Measurements from ENCODE around the gene SLCO2A1.

The SLCO2A1 gene

GRCh38 chr3:134009345-134010000, 20.3 kb downstream of the SLCO2A1 start:
- no peaks in the 10 kb centered on the region for H3K36me3 ChIP-seq (ENCODE audit: control insufficient read depth in 2 of 2, insufficient read depth in 1 of 2, low read length in 2 of 2)
- no peaks in the 10 kb centered on the region for H3K9me3 ChIP-seq (ENCODE audit: control insufficient read depth, insufficient read depth, low read depth, low read length)
- H3K4me3 ChIP-seq (ENCODE audit: low read depth, low read length): no peak overlapping the region
- H3K4me1 ChIP-seq (ENCODE audit: control insufficient read depth, insufficient read depth, low read length): peaks cover 2% of the 10 kb centered on the region; the same call in 1 of the 2 replicates
- CTCF ChIA-PET: no interaction called here
- no peak overlapping the region for H3K27ac ChIP-seq (ENCODE audit: extremely low read depth, low read depth, low read length)
- no peak for TF ChIP-seq ZNF354C (tag by site-specific recombination; IDR thresholded peaks at IDR 0.05; ENCODE audit: borderline replicate concordance, low read depth)
- TF ChIP-seq ZNF23 (tag by site-specific recombination; IDR thresholded peaks at IDR 0.05; ENCODE audit: borderline replicate concordance): no peak
- no peak for TF ChIP-seq KLF17 (tag by site-specific recombination; IDR thresholded peaks at IDR 0.05)
- no peak for TF ChIP-seq ZBTB20 (tag by site-specific recombination; IDR thresholded peaks at IDR 0.05)
- no peak for TF ChIP-seq ZBTB44 (tag by site-specific recombination; IDR thresholded peaks at IDR 0.05)
- TF ChIP-seq ATF2 (tag by site-specific recombination; IDR thresholded peaks at IDR 0.05; ENCODE audit: low read depth): no peak
- TF ChIP-seq SP7 (tag by site-specific recombination; IDR thresholded peaks at IDR 0.05): no peak
- TF ChIP-seq KLF9 (tag by site-specific recombination; IDR thresholded peaks at IDR 0.05; ENCODE audit: low read depth): no peak
- TF ChIP-seq ZNF274 (IDR thresholded peaks at IDR 0.05; ENCODE audit: low read length): no peak
- TF ChIP-seq ZNF274 (tag by site-specific recombination; IDR thresholded peaks at IDR 0.05; ENCODE audit: borderline replicate concordance): no peak
- TF ChIP-seq ZNF621 (tag by site-specific recombination; IDR thresholded peaks at IDR 0.05): no peak
- TF ChIP-seq ZNF48 (tag by site-specific recombination; IDR thresholded peaks at IDR 0.05): no peak
- TF ChIP-seq ZNF548 (tag by site-specific recombination; IDR thresholded peaks at IDR 0.05): no peak
- no peak for TF ChIP-seq ZNF777 (tag by site-specific recombination; IDR thresholded peaks at IDR 0.05; ENCODE audit: borderline replicate concordance)
- no peak for TF ChIP-seq ZBTB11 (tag by site-specific recombination; conservative IDR thresholded peaks at IDR 0.05; ENCODE audit: low read depth)
- TF ChIP-seq ZNF830 (tag by site-specific recombination; IDR thresholded peaks at IDR 0.05; ENCODE audit: low read depth): no peak
- POLR2A ChIA-PET: no interaction called here

GRCh38 chr3:134008630-134009156, 21.0 kb downstream of the SLCO2A1 start:
- Histone ChIP-seq H3K4me3 (ENCODE audit: low read depth, low read length) (no peak overlapping the region), H3K27ac (ENCODE audit: extremely low read depth, low read depth, low read length) (no peak overlapping the region), H3K9me3 (ENCODE audit: control insufficient read depth, insufficient read depth, low read depth, low read length) (no peaks in the 10 kb centered on the region), H3K36me3 (ENCODE audit: control insufficient read depth in 2 of 2, insufficient read depth in 1 of 2, low read length in 2 of 2) (no peaks in the 10 kb centered on the region), H3K4me1 (ENCODE audit: control insufficient read depth, insufficient read depth, low read length) (peaks cover 2% of the 10 kb centered on the region; the same call in 1 of the 2 replicates)
- CTCF ChIA-PET: no interaction called here
- POLR2A ChIA-PET: no interaction called here
- TF ChIP-seq ZNF704 (tag by site-specific recombination; IDR thresholded peaks at IDR 0.05) (no peak), ZNF148 (tag by site-specific recombination; IDR thresholded peaks at IDR 0.05; ENCODE audit: borderline replicate concordance) (no peak), ZNF645 (tag by site-specific recombination; IDR thresholded peaks at IDR 0.05) (no peak), ZNF221 (tag by site-specific recombination; IDR thresholded peaks at IDR 0.05; ENCODE audit: borderline replicate concordance) (no peak)
